Measurements from ENCODE around the gene ARHGEF1.

Gene ARHGEF1

DNA sequence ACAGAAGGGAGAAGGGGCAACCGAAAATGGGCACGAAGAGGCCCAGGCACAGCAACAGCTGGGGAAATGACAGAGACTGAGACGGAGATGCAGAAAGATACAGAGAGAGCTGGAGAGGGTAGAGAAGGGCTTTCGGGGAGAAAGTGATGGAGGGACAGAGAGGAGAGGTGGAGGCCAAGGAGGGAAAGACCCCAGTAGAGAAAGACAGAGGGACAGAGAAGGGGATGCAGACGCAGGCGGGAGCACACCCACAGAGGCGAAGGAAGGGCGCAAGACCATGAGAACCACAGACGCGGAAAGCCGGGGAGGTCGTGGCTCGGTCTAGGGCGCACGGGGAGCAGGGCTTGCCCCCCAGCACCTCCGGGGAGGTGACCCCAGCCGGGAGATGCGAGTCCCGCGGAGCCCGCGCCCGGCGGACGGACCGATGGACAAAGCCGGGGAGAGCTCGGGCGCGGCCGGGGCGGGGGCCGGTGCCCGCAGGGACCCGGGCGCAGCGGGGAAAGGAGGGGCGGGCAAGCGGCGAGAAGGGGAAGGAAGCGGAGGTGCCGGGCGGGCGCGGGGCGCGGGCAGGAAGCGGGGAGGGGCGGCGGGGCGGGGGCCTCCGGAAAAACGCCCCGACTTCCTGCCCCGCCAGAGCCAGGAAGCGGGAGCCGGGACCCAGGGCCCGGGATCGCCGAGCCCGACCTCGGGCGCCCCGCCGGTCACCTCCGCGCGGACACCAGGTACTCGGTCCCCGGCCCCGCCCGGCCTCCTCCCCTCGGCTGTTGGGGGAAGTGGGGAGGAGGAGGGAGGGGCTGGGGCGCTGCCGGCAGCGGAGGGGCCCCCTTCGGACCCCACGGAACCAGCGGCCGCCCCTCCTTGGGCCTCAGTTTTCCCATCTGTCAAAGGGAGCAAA, at the start of gene ARHGEF1:
TSS of gene ARHGEF1 (plus strand) at position 617 of the 895 bp plus-strand sequence. CDS start 4,899 bp downstream, outside the sequence.
- DNase-seq: peak; percentile 49

DNA sequence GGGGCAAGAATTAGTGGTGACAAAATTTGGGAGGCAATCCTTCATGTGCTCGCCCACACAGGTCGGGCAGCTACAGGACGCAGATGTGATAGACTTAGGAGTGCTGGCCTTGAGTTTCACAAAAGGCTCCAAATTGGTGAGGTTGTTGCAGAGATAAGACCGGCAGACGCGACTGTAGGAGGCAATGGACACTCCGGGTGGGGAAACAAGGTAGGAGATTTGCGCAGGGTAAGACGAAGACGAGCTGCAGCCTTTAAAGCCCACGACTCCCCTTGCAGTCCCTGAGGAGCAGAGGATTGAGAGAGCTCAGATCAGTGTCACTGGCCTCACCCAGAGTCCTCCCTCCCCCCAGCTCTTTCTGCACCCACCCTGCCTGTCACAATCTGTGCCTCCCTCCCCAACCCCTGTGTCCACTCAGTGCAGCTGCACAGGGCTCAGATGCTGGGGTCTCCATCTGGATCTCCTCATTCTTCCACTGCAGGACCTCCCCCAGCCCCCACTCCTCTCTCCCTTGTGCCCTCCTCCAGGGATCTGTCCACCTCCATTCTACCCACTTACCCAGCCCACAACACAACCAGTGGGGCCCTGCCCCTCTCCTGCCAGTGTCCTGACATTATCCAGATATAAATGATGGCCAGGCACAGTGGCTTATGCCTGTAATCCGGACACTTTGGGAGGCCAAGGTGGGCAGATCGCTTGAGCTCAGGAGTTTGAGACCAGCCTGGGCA, 44.8 kb upstream of the ARHGEF1 start:
- DNase-seq: no peak

DNA sequence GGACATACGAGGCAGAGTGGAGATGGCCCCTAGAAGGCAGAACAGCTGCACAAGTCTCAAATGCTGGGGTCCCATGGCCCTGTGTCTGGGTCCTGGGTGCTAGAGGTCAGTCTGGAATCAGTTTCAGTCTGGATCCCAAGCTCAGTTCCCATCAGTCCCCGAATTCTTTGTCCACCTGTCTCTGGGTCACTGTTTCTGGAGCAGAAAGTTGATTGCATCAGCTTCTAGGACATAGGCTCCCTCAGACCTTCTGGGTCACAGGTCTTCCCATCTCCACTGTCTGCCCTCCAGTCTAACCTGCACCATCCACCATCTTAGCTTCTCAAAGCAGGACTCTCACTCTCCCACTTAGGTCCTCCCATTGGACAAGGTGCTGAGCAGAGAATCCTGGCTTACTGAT, 43.8 kb upstream of the ARHGEF1 start:
- DNase-seq: no peak

GRCh38 chr19:41843371-41843770, 39.6 kb upstream of the ARHGEF1 start:
- DNase-seq: no peak

DNA sequence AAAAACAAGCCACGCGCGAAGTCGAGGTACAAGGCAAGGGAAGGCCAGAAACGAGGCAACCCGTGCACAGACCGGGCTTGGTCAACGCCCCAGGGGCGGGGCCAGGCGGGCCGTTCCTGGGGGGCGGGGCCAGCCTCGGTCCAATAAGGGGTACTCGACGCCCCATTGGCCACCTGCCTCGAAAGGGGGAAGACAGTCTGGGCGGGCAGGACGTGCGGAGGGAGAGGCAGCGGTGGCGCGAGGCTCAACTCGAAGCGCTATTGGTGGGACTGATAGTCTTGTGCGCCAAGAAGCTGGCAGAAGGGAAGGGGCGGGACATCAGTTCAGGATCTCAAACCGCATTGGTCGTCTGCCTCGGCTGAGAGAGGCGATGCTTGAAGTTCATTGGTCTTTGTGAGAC, 38.4 kb upstream of the ARHGEF1 start, which contains the start of gene LYPD4:
TSS of gene LYPD4 (minus strand) at position 83 of the 400 bp plus-strand sequence. CDS start 5,398 bp downstream, outside the sequence.
- DNase-seq: no peak

GRCh38 chr19:41845001-41845050, 38.2 kb upstream of the ARHGEF1 start, which contains the start of gene DMRTC2:
DMRTC2 (plus strand) TSS chr19:41845042; CDS start chr19:41847429, 2,387 bp downstream.
- no peak for DNase-seq

- DNase-seq: no peak
Observed at GRCh38 chr19:41845051-41845590, 37.9 kb upstream of the ARHGEF1 start.

DNA sequence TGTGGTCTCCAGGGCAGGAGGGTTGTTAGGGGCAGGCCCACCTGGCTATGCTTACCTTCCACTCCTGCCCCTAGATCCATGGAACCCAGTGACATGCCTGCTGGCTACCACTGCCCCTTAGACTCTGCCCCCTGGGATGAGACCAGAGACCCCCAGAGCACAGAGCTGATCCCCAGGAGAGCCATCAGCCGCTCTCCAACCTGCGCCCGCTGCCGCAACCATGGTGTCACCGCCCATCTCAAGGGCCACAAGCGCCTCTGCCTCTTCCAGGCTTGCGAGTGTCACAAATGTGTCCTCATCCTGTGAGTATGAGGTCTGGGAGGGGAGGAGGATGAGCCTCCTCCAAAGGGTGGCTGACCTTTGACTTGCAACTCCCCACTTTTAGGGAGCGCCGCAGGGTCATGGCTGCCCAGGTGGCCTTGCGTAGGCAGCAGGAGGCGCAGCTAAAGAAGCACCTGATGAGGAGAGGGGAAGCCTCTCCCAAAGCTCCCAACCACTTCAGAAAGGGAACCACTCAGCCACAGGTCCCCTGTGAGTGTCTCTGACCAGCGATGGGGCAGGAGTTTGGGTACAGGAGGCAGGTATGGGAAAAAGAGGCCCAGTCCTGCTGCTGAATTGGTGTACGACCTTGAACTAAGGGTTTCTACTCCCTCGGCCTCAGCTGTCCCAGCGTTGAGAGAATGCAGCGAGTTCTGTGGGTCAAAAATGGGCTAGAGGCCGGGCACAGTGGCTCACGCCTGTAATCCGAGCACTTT, 35.5 kb upstream of the ARHGEF1 start:
- DNase-seq: no peak

GRCh38 chr19:41848666-41849065, 34.3 kb upstream of the ARHGEF1 start:
- no peak for DNase-seq

- DNase-seq: no peak
Observed at GRCh38 chr19:41849067-41849466, 33.9 kb upstream of the ARHGEF1 start.

- DNase-seq: no peak
Observed at GRCh38 chr19:41850381-41850780, 32.6 kb upstream of the ARHGEF1 start.

DNA sequence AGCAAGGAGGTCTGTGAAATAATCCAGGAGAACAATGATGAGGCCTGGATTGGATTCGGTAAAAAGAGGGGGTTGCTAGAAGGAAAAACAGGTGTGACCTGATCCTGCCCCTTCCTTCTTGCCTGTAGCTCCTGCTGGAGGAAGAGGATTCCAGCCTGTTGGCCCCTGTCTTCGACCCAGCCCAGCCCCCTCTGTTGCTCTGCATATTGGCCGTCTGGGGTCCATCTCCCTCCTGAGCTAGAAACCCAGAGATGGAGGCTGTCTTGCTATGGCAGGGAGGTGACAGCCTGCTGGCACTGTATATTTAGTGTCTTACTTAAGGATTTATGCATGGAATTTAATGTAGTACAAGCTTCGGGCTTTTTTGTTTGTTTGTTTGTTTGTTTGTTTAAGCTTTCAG, 31.5 kb upstream of the ARHGEF1 start:
- no peak for DNase-seq

DNA sequence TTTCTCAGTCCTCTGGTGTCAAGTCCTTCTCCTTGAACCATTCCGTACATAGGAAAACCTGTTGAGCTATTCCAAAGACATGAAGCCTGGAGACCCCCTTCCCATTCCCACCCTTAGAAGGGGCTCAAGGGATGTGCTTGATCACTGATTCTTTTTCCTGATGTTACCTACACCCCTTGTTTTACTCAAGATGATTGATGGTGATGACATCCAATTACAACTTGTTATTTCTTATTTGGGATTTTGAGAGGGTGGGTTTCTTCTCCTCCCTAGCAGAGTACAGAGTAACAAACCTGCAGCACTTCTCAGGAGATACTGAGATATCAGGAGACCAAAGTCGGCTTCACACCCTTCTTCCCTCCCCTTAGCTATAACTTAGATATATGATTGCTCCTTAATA, 29.6 kb upstream of the ARHGEF1 start:
- no peak for DNase-seq

DNA sequence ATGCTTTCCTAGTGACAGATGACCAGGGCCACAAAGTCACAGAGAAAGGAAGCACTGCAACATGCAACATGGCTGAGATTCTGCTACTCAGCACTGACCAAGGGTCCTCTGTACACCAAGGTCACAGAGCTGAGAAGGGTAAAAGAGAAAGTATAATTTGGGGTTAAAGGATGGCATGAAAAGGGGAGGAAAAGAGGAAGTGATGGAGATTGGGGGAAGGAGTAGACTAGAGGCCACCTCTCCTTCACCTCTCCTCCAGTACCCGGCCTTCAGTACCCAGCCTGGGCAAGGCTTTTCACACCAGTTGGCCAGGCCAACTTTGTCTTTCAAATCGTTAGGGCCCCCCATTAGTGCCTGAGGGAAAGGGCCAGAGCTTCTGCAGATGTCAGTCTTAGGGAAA, 29.2 kb upstream of the ARHGEF1 start:
- no peak for DNase-seq

DNA sequence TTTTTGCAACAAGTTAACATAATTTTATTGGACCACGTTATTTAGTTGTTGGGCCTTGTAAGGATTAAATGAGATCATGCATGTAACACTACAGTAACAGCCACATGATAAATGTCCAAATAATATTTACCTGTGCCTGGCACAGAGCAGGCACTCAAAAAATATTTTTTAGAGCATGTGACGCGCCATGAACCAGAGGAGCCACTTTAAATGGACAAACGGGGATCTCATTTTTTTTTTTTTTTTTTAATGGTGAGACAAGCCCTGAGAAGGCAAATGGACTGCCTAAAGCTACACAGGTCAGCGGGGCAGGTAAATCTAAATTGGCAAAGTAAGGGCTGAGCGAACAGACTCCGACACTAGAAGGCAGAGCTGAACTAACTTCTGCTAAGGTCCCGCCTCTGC, 23.8 kb upstream of the ARHGEF1 start:
- DNase-seq: no peak

DNA sequence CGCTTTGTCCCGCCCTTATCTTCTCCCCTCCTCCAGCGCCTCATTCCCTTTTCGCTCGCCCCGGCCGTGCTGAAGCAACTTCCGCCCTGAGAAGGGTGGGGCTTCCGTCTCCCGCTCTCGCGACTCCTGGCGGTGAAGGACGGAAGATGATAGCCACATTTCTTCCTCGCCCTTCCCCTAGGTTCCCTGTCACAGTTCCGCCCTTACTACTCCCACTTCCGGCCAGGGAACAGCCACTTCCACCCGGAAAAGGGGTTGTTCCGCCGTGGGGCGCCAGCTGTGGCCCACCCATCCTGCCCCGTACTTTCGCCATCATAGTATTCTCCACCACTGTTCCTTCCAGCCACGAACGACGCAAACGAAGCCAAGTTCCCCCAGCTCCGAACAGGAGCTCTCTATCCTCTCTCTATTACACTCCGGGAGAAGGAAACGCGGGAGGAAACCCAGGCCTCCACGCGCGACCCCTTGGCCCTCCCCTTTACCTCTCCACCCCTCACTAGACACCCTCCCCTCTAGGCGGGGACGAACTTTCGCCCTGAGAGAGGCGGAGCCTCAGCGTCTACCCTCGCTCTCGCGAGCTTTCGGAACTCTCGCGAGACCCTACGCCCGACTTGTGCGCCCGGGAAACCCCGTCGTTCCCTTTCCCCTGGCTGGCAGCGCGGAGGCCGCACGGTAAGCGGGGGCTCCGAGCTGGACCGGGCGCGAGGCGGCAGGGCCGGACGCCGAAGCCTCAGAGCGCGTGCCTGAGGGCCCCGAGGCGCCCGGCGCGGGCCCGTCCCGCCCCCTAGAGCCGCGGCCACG, 23.2 kb upstream of the ARHGEF1 start, which contains the start of gene RPS19:
TSS of gene RPS19 (plus strand) at position 638 of the 801 bp plus-strand sequence. CDS start 520 bp downstream, outside the sequence.
- DNase-seq: peak; percentile 98

DNA sequence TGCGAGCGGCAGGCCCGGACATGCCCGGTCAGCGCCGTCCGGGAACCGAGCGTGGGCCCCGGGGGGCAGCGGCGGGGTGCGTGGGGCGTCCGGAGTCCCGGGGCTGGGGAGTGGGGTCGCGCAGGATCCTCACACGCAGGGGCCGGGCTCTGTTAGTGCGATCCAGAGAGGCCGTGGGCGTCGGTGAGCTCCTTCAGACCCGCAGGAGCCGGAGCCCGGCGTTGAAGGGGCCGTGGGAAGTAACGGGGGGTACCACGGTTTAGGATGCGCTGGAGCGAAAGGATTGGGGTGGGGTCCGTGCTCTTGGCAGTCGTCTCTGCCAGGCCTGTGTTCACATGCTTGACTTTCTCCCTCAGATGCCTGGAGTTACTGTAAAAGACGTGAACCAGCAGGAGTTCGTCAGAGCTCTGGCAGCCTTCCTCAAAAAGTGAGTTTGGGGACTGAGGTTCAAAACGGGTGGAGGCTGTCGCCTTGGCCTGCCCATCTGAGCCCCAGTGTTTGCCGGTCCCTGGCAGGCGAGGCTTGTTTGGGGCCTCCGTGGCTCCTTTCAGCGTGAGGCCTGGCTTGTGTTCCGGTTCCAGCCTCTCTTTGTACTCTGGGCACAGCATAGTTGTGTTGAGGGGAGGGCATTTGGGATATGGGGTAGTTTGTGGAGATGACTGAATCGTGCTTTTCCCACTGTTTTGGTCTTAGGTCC, 22.4 kb upstream of the ARHGEF1 start:
- DNase-seq: no peak

GRCh38 chr19:41861116-41861768, 21.7 kb upstream of the ARHGEF1 start:
- DNase-seq: no peak

DNA sequence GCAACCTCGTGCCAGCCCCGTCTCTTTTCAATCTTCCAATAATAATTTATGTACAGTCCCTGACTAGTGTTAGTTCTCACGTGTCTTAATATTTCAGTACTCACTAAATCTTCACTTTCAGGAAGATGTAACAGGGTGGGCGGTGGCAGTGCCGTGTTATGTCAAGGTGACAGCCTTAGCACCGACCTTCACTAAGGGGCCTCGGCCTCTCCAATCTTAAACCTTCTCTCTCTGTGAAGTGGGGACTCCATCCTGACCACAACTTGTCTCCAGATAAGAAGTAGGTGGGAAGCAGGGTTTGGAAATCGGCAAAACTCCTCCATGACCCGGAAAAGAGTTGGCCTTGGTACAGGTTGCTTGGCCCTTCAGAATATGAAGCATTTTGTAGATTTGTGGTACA, 21.1 kb upstream of the ARHGEF1 start:
- DNase-seq: no peak

DNA sequence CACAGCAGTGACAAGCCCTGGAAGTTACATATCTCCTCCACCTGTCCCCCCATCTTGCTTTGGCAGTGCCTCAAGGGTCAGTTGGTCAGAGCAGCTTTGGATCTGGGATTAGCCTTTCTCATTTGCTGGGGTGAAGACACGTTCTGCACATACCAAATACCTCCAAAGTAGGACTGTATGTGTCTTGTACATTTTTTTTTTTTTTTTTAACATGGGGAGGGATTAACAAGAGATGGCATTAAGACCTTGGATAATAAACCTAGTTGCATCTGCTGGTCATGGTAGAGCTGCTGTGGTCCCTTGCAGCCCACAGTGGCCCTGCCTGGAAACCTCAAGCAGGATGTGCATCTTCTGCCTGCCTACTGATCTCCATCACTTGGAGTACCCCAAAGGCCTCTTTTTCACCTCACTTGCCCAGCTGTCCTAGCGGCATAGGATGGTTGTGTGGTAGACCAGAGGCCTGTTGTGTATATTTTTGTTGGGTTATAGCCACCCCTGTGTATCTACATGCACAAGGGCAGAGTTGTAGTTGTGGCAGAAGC, 20.5 kb upstream of the ARHGEF1 start:
- DNase-seq: no peak
